IMR-90 (cell line): ENCODE measurements around the gene GFOD2. TPM values are rescaled to one million over a fixed set of nuclear protein-coding genes. Genes with fewer than 3 reads are reported as not detected.

Experiments used
- ATAC-seq: fragments of 200-7000 bp; cut with Tn5 transposase; 2 replicates; pipeline ENCODE4 v1.9.1; 2020; ENCODE audit warnings: low read depth, mild to moderate bottlenecking, moderate library complexity
- BruUV-seq: library from RNA; stranded (reverse); fragments of 400-500 nt; replicated peaks from 2 replicates; lab custom pipeline; 2021; lab: Mats Ljungman, UMichigan
- CTCF ChIA-PET: fragments of 300-600 bp; formaldehyde crosslinking; extraction: SDS; loops from one replicate; lab custom pipeline; 2021; ENCODE audit warnings: antibody characterized with exemption; lab: Yijun Ruan, JAX
- POLR2A ChIA-PET: fragments of 300-600 bp; sonication (Branson Sonifier 250); formaldehyde crosslinking; loops from one replicate; lab custom pipeline; 2022; ENCODE audit warnings: antibody characterized with exemption; ENCODE audit not compliant: unreplicated experiment; lab: Charles Lee
- DNase-seq: peaks from one replicate; pipeline ENCODE4 v3.0.0; 2013
- H2AFZ ChIP-seq: replicated peaks from 2 replicates; pipeline ENCODE3; 2013; ENCODE audit warnings: low read length, mild to moderate bottlenecking; ENCODE audit not compliant: poor library complexity
- H2AK5ac ChIP-seq: 2 replicates; pipeline ENCODE4 v1.6.1; 2013; ENCODE audit warnings: low read depth, low read length, inconsistent platforms
- H2AK9ac ChIP-seq: replicated peaks from 2 replicates; pipeline ENCODE3; 2013; ENCODE audit warnings: mild to moderate bottlenecking, low read depth, low read length, moderate library complexity; ENCODE audit not compliant: poor library complexity
- H2BK120ac ChIP-seq: 2 replicates; pipeline ENCODE4 v1.6.1; 2013; ENCODE audit warnings: low read depth, low read length, inconsistent platforms
- H2BK15ac ChIP-seq: 3 replicates; pipeline ENCODE4 v1.6.1; 2013; ENCODE audit warnings: low read depth, low read length, inconsistent platforms
- H2BK20ac ChIP-seq: 2 replicates; pipeline ENCODE4 v1.6.1; 2013; ENCODE audit warnings: low read depth, mild to moderate bottlenecking, inconsistent platforms, low read length, moderate library complexity
- H2BK5ac ChIP-seq: 2 replicates; pipeline ENCODE4 v1.6.1; 2013; ENCODE audit warnings: mild to moderate bottlenecking, low read depth, low read length, inconsistent platforms; ENCODE audit not compliant: poor library complexity, severe bottlenecking
- H3K14ac ChIP-seq: replicated peaks from 2 replicates; pipeline ENCODE4 v1.6.1; 2013; ENCODE audit warnings: low read depth, low read length, inconsistent platforms
- H3K18ac ChIP-seq: 2 replicates; pipeline ENCODE4 v1.6.1; 2013; ENCODE audit warnings: low read depth, low read length, control low read depth
- H3K23ac ChIP-seq: 2 replicates; pipeline ENCODE4 v1.6.1; 2013; ENCODE audit warnings: low read depth, low read length, inconsistent platforms
- H3K27ac ChIP-seq: 2 replicates; pipeline ENCODE4 v1.5.1; 2013; ENCODE audit warnings: mild to moderate bottlenecking, control low read depth, low read length; ENCODE audit not compliant: insufficient read depth
- H3K27me3 ChIP-seq: 2 replicates; pipeline ENCODE4 v1.6.1; 2013; ENCODE audit warnings: low read length; ENCODE audit not compliant: control insufficient read depth, insufficient read depth
- H3K36me3 ChIP-seq: 2 replicates; pipeline ENCODE4 v1.6.1; 2013; ENCODE audit warnings: low read length, mixed read lengths; ENCODE audit not compliant: control insufficient read depth, insufficient read depth
- H3K4ac ChIP-seq: 2 replicates; pipeline ENCODE4 v1.6.1; 2013; ENCODE audit warnings: low read depth, low read length, inconsistent platforms
- H3K4me1 ChIP-seq: 2 replicates; pipeline ENCODE4 v1.6.1; 2013; ENCODE audit warnings: low read length, mixed read lengths; ENCODE audit not compliant: control insufficient read depth, insufficient read depth
- H3K4me2 ChIP-seq: 2 replicates; pipeline ENCODE4 v1.6.1; 2013; ENCODE audit warnings: low read depth, mild to moderate bottlenecking, control low read depth, low read length, moderate library complexity
- H3K4me3 ChIP-seq: 2 replicates; pipeline ENCODE4 v1.5.1; 2013; ENCODE audit warnings: low read depth, mild to moderate bottlenecking, control low read depth, low read length, moderate library complexity; ENCODE audit not compliant: insufficient read depth
- H3K56ac ChIP-seq: 2 replicates; pipeline ENCODE4 v1.6.1; 2013; ENCODE audit warnings: low read length, inconsistent platforms; ENCODE audit not compliant: insufficient read depth; ENCODE audit errors: extremely low read depth
- H3K79me1 ChIP-seq, 2 experiments: 2 replicates each; pipeline ENCODE4 v1.6.1; 2013; ENCODE audit warnings: low read length in 2 of 2, inconsistent platforms in 1 of 2, low read depth in 1 of 2
- H3K9ac ChIP-seq: 2 replicates; pipeline ENCODE4 v1.6.1; 2013; ENCODE audit warnings: low read depth, low read length, control low read depth
- H3K9me1 ChIP-seq: 2 replicates; pipeline ENCODE4 v1.6.1; 2013; ENCODE audit warnings: low read length, inconsistent platforms; ENCODE audit not compliant: insufficient read depth
- H3K9me3 ChIP-seq: 2 replicates; pipeline ENCODE4 v1.6.1; 2013; ENCODE audit warnings: low read length; ENCODE audit not compliant: control insufficient read depth, insufficient read depth
- H4K20me1 ChIP-seq: 2 replicates; pipeline ENCODE4 v1.6.1; 2013; ENCODE audit warnings: low read length, inconsistent platforms; ENCODE audit not compliant: insufficient read depth
- H4K5ac ChIP-seq: 2 replicates; pipeline ENCODE4 v1.6.1; 2013; ENCODE audit warnings: mild to moderate bottlenecking, low read depth, low read length, control low read depth
- H4K8ac ChIP-seq, 2 experiments: 2 replicates each; pipeline ENCODE4 v1.6.1; 2013; ENCODE audit warnings: low read depth in 2 of 2, low read length in 2 of 2, control low read depth in 1 of 2, inconsistent platforms in 1 of 2
- H4K91ac ChIP-seq: 2 replicates; pipeline ENCODE4 v1.6.1; 2013; ENCODE audit warnings: low read depth, low read length, inconsistent platforms; ENCODE audit not compliant: insufficient read depth
- CHD1 ChIP-seq: IDR thresholded peaks from 2 replicates; pipeline ENCODE4 v1.6.1; 2012; ENCODE audit warnings: low read depth, low read length, improper control_type of control experiment
- FOS ChIP-seq: fragments of 150-350 bp; IDR thresholded peaks from 2 replicates; pipeline ENCODE4 v1.6.1; 2016; ENCODE audit warnings: low read depth, low read length
- MXI1 ChIP-seq: IDR thresholded peaks from 2 replicates; pipeline ENCODE4 v1.6.1; 2012; ENCODE audit warnings: low read depth, mild to moderate bottlenecking, low read length, moderate library complexity, borderline replicate concordance
- POLR2A ChIP-seq: IDR thresholded peaks from 2 replicates; pipeline ENCODE4 v1.6.1; 2012; ENCODE audit warnings: mild to moderate bottlenecking, low read depth, low read length
- RFX5 ChIP-seq: IDR thresholded peaks from 2 replicates; pipeline ENCODE4 v1.8.0; 2012; ENCODE audit warnings: low read depth, mild to moderate bottlenecking, low read length, moderate library complexity
- WGBS, 2 experiments: methylation state at CpG; one replicate each; pipeline versions ENCODE4 v1.1.5 to v1.1.7; 2013; ENCODE audit warnings: missing lambda C conversion rate in 2 of 2; ENCODE audit not compliant: insufficient read length in 1 of 2; ENCODE audit errors: extremely low coverage in 2 of 2; 5-methylcytosine and 5-hydroxymethylcytosine counted together
- dilution Hi-C: fragments of 300-500 bp; cut with HindIII; formaldehyde crosslinking; loops from one replicate; pipeline ENCODE4 v1.14.3; 2018; ENCODE audit warnings: low sequenced_read_pairs; ENCODE audit not compliant: unreplicated experiment
- in situ Hi-C: fragments of 300-500 bp; cut with MboI; formaldehyde crosslinking; loops from 3 replicates; pipeline ENCODE4 v1.14.3; 2019; ENCODE audit warnings: low sequenced_read_pairs, inconsistent platforms, mixed read lengths
- intact Hi-C: fragments of 100-400 bp; cut with micrococcal nuclease; formaldehyde crosslinking; loops from 2 replicates; pipeline ENCODE4 v1.10.0; 2022
- polyA plus RNA-seq, 3 experiments: library from polyadenylated mRNA; depleted of rRNA; stranded (reverse); fragments of >200 nt; gene quantifications; 2 replicates each; pipeline ENCODE4 v1.2.3, GENCODE V29; 2012; ENCODE audit warnings: low replicate concordance in 1 of 3
- total RNA-seq: library from RNA; depleted of rRNA; stranded (reverse); fragments of >200 nt; gene quantifications from 2 replicates; pipeline ENCODE4 v1.2.3, GENCODE V29; 2012

Gene GFOD2
- total and polyA plus RNA-seq, 2 of the 4 experiments (the other 2 are of a cell fraction) = 12.3 to 18.1 TPM

DNA sequence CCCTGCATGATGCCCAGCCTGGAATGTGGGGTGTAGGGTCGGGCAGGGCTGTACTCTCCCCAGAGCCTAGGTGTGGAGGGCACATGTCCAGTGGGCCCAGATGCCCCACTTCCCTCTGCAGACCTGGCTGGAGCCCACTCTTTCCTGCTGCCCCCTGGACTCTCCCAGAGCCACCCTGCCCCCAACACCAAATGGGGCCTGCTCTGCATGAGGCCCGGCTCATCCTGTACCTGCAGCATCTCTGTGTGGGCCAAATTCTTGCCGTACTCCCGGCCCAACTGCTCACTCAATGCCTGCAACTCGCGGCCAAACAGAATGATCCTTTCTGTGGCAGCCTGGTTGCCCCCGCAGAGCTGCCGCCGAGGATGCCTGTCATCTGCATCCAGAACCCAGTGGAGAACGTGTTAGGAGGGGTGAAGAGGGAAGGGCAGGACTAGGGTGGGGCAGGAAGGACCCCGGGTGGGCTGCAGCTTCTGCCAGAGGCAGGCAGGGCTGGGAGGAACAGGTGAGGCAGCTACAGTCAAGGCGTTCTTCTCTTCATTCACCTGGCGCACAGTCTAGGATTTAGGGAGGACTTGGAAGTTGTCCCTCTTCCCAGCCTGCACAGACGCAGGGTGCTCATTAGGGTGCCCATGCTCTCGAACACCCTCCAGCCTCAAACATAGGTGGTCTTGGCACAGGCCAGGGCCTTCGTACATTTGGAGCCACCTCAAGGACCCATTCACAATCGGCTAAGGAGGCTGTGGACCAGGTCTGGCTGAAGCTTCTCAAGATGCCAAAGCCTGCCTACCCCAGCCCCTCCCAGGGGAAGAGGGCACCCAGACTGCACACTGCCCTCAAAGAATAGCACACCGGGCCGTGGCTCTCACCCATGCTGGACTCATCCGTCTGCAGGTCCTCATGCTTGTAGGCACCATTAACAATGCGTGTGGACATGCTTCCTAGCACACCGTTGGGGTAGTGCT lies 8.7 kb upstream of the GFOD2 start:
- Histone ChIP-seq H2BK15ac (no peak overlapping the region), H4K91ac (no peak overlapping the region), H3K27ac (no peak overlapping the region), H3K4me3 (no peak overlapping the region), H4K8ac (no peak overlapping the region), H3K4ac (no peak overlapping the region), H3K56ac (no peak overlapping the region), H2BK5ac (no peak overlapping the region), H3K4me2 (no peak overlapping the region), H2AK9ac (no peak overlapping the region), H2AK5ac (no peak overlapping the region), H2BK120ac (no peak overlapping the region), H4K20me1 (no peaks in the 10 kb centered on the region), H3K4me1 (peaks cover 4% of the 10 kb centered on the region; the same call in 1 of the 2 replicates), H3K18ac (no peak overlapping the region), H3K79me1 (peaks cover 0 to 3% of the 10 kb centered on the region in 2 experiments; a peak in 1 of 4 replicates), H4K5ac (no peak overlapping the region), H3K36me3 (peaks cover 60% of the 10 kb centered on the region), H3K14ac (no peak overlapping the region), H3K23ac (no peak overlapping the region), H3K9me3 (no peaks in the 10 kb centered on the region), H2BK20ac (no peak overlapping the region), H3K9me1 (peaks cover 17% of the 10 kb centered on the region; the same call in 1 of the 2 replicates), H3K9ac (no peak overlapping the region), H2AFZ (no peak overlapping the region), H3K27me3 (no peaks in the 10 kb centered on the region)
- dilution Hi-C loops (no loop called here), in situ Hi-C loops (no loop called here), intact Hi-C loops (no loop called here)
- BruUV-seq = no TSS peak
- TF ChIP-seq FOS (no peak), RFX5 (no peak), MXI1 (no peak), CHD1 (no peak), POLR2A (no peak)
- WGBS, 2 experiments = 98% methylated on average over 10 of the region's 22 CpGs; no CpG with 5 or more reads in 1 of the 2 experiments
- ChIA-PET POLR2A (no interaction called here), CTCF (no interaction called here)
- no peak for ATAC-seq
- no peak for DNase-seq
